Measurements from ENCODE around the gene ACSS1. TPM values are rescaled to one million over a fixed set of nuclear protein-coding genes. Genes with fewer than 3 reads are reported as not detected.

The ACSS1 gene
- total RNA-seq, 1 donor from 2014 or later: 0.27 TPM

DNA sequence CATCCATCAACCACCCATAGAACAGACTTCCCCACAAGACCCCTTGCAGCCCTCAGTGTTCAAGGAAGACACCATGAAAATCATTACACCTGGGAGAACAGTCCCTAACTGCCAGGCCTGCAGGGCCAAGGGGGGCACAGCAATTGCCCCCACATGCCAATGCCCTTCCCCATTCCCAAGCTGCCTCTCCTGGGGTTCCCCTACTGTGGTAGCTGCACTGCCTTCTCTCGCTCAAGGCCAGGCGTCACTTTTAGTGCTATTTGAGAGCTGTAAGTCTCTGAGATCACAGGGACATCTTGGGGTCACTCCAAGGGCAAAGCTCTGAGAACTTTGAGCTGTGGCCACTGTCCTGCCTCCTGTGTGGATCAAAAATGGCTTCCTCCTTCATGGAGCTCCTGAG is 6.0 kb upstream of the ACSS1 start:
- Histone ChIP-seq H3K27ac (ENCODE audit: low read depth, low read length) (no peak overlapping the region), H3K4me3 (ENCODE audit: insufficient read depth, low read depth, low read length) (no peak overlapping the region), H3K9ac (ENCODE audit: low read length) (no peak overlapping the region), H3K27me3 (ENCODE audit: insufficient read depth, low read length) (peaks cover 56% of the 10 kb centered on the region), H4K20me1 (ENCODE audit: insufficient read depth, low read length) (peaks cover 8% of the 10 kb centered on the region), H3K4me2 (ENCODE audit: low read length) (no peak overlapping the region), H3K36me3 (ENCODE audit: insufficient read depth, low read length) (no peaks in the 10 kb centered on the region), H3K79me2 (ENCODE audit: insufficient read depth, low read length) (no peaks in the 10 kb centered on the region), H3K9me3 (ENCODE audit: insufficient read depth, low read depth, low read length) (no peaks in the 10 kb centered on the region), H3K4me1 (ENCODE audit: insufficient read depth, low read length) (no peaks in the 10 kb centered on the region), H2AFZ (ENCODE audit: low read depth, low read length) (no peak overlapping the region)
- FAIRE-seq (no peak), DNase-seq (ENCODE audit: low read depth) (no peak)
- Mint-ChIP-seq H3K36me3 (ENCODE audit: low read depth, unreplicated experiment) (no peaks in the 10 kb centered on the region), H3K9me3 (ENCODE audit: unreplicated experiment) (peaks cover 6% of the 10 kb centered on the region), H3K4me3 (ENCODE audit: unreplicated experiment) (no peak overlapping the region), H3K27me3 (ENCODE audit: low read depth, unreplicated experiment) (peaks cover 80% of the 10 kb centered on the region), H3K4me1 (ENCODE audit: low read depth, unreplicated experiment) (no peaks in the 10 kb centered on the region), H3K27ac (ENCODE audit: unreplicated experiment) (no peak overlapping the region)
- TF ChIP-seq, protein P1, sequence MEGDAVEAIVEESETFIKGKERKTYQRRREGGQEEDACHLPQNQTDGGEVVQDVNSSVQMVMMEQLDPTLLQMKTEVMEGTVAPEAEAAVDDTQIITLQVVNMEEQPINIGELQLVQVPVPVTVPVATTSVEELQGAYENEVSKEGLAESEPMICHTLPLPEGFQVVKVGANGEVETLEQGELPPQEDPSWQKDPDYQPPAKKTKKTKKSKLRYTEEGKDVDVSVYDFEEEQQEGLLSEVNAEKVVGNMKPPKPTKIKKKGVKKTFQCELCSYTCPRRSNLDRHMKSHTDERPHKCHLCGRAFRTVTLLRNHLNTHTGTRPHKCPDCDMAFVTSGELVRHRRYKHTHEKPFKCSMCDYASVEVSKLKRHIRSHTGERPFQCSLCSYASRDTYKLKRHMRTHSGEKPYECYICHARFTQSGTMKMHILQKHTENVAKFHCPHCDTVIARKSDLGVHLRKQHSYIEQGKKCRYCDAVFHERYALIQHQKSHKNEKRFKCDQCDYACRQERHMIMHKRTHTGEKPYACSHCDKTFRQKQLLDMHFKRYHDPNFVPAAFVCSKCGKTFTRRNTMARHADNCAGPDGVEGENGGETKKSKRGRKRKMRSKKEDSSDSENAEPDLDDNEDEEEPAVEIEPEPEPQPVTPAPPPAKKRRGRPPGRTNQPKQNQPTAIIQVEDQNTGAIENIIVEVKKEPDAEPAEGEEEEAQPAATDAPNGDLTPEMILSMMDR (IDR thresholded peaks at IDR 0.05; ENCODE audit: insufficient read depth, low read depth, low read length): no peak
- TF ChIP-seq EZH2 (IDR thresholded peaks at IDR 0.05; ENCODE audit: insufficient read depth, low read length): no peak

DNA sequence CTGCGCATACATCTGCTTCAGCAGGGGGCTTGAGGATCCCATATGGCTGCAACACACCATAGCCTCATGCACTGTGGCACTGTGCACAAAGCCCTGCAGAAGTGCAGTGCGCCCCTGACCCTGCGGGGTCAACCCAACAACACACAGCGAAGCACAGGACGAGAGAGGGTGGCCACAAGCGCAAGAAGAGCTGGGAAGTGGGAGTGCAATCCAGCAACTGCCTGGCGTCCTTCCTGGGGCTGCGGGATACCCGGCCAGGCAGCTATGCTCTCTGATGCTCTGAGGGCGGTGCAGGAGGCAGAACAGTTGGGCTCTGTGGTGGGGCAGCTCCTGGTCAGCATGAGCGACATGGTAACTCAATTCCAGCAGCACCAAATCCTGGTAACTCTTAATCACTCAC is 5.6 kb upstream of the ACSS1 start:
- Histone ChIP-seq H4K20me1 (ENCODE audit: insufficient read depth, low read length) (peaks cover 8% of the 10 kb centered on the region), H3K27me3 (ENCODE audit: insufficient read depth, low read length) (peaks cover 56% of the 10 kb centered on the region), H3K4me1 (ENCODE audit: insufficient read depth, low read length) (no peaks in the 10 kb centered on the region), H2AFZ (ENCODE audit: low read depth, low read length) (no peak overlapping the region), H3K9me3 (ENCODE audit: insufficient read depth, low read depth, low read length) (no peaks in the 10 kb centered on the region), H3K27ac (ENCODE audit: low read depth, low read length) (no peak overlapping the region), H3K36me3 (ENCODE audit: insufficient read depth, low read length) (no peaks in the 10 kb centered on the region), H3K4me2 (ENCODE audit: low read length) (no peak overlapping the region), H3K4me3 (ENCODE audit: insufficient read depth, low read depth, low read length) (no peak overlapping the region), H3K79me2 (ENCODE audit: insufficient read depth, low read length) (no peaks in the 10 kb centered on the region), H3K9ac (ENCODE audit: low read length) (no peak overlapping the region)
- H3K36me3 Mint-ChIP-seq (ENCODE audit: low read depth, unreplicated experiment): no peaks in the 10 kb centered on the region
- no peaks in the 10 kb centered on the region for H3K4me1 Mint-ChIP-seq (ENCODE audit: low read depth, unreplicated experiment)
- no peak overlapping the region for H3K27ac Mint-ChIP-seq (ENCODE audit: unreplicated experiment)
- H3K9me3 Mint-ChIP-seq (ENCODE audit: unreplicated experiment): peaks cover 6% of the 10 kb centered on the region
- DNase-seq (ENCODE audit: low read depth): no peak
- no peak for FAIRE-seq
- no peak overlapping the region for H3K4me3 Mint-ChIP-seq (ENCODE audit: unreplicated experiment)
- TF ChIP-seq, protein P1 (IDR thresholded peaks at IDR 0.05; ENCODE audit: insufficient read depth, low read depth, low read length): no peak
- TF ChIP-seq EZH2 (IDR thresholded peaks at IDR 0.05; ENCODE audit: insufficient read depth, low read length): no peak
- H3K27me3 Mint-ChIP-seq (ENCODE audit: low read depth, unreplicated experiment): peaks cover 81% of the 10 kb centered on the region

DNA sequence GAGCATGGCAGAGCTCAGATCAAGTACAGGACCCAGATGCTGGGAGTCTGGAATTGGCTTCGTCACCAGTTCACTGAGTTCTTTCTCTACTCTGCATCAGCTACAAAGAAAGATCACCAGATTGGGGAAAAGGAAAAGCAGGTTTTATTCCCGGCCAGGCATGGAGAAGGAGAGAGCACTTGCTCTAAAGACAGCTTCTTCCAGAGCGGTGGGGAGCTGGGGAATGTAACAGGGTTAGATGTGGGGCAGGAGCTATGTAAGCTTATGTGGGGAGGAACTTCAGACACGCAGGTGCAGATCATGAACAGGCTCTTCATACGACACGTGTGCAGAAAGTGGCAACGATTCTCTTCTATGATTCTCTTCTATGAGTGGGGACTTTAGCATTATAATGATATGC is 4.9 kb upstream of the ACSS1 start:
- H3K79me2 ChIP-seq (ENCODE audit: insufficient read depth, low read length): no peaks in the 10 kb centered on the region
- no peak overlapping the region for H3K27ac Mint-ChIP-seq (ENCODE audit: unreplicated experiment)
- no peak overlapping the region for H3K9ac ChIP-seq (ENCODE audit: low read length)
- H3K4me2 ChIP-seq (ENCODE audit: low read length): no peak overlapping the region
- peaks cover 53% of the 10 kb centered on the region for H3K27me3 ChIP-seq (ENCODE audit: insufficient read depth, low read length)
- H3K9me3 ChIP-seq (ENCODE audit: insufficient read depth, low read depth, low read length): no peaks in the 10 kb centered on the region
- FAIRE-seq: no peak
- H3K4me1 ChIP-seq (ENCODE audit: insufficient read depth, low read length): no peaks in the 10 kb centered on the region
- H3K4me3 ChIP-seq (ENCODE audit: insufficient read depth, low read depth, low read length): no peak overlapping the region
- H3K27me3 Mint-ChIP-seq (ENCODE audit: low read depth, unreplicated experiment): peaks cover 78% of the 10 kb centered on the region
- peaks cover 8% of the 10 kb centered on the region for H4K20me1 ChIP-seq (ENCODE audit: insufficient read depth, low read length)
- peaks cover 6% of the 10 kb centered on the region for H3K9me3 Mint-ChIP-seq (ENCODE audit: unreplicated experiment)
- no peak for DNase-seq (ENCODE audit: low read depth)
- no peaks in the 10 kb centered on the region for H3K36me3 Mint-ChIP-seq (ENCODE audit: low read depth, unreplicated experiment)
- no peak overlapping the region for H3K27ac ChIP-seq (ENCODE audit: low read depth, low read length)
- H2AFZ ChIP-seq (ENCODE audit: low read depth, low read length): no peak overlapping the region
- no peak for TF ChIP-seq EZH2 (IDR thresholded peaks at IDR 0.05; ENCODE audit: insufficient read depth, low read length)
- TF ChIP-seq, protein P1 (IDR thresholded peaks at IDR 0.05; ENCODE audit: insufficient read depth, low read depth, low read length): no peak
- H3K4me1 Mint-ChIP-seq (ENCODE audit: low read depth, unreplicated experiment): no peaks in the 10 kb centered on the region
- H3K36me3 ChIP-seq (ENCODE audit: insufficient read depth, low read length): no peaks in the 10 kb centered on the region
- H3K4me3 Mint-ChIP-seq (ENCODE audit: unreplicated experiment): no peak overlapping the region

Measured in astrocyte (in vitro differentiated cells and primary cell).